ENCODE measurements around the gene YIPF7.
A peak's percentile ranks its signal among the peaks of the same experiment; 100 is the strongest.

- TF ChIP-seq CTCF (IDR thresholded peaks at IDR 0.05), result no peak
- TF ChIP-seq POLR2A (IDR thresholded peaks at IDR 0.05), result peak in 1 of 4 donors; percentile 66
Observed at GRCh38 chr4:44678094-44679041, 26.9 kb upstream of the YIPF7 start, which contains the start of gene GUF1.

Measured in esophagus squamous epithelium (tissue), 4 donors.